22Rv1 (cell line): ENCODE measurements around the gene MAP1LC3A.

Experiments used
- CTCF ChIP-seq: fragments of 450-650 bp; IDR thresholded peaks from 2 replicates; pipeline ENCODE4 v1.5.1; 2017; ENCODE audit warnings: mild to moderate bottlenecking
- ZFX ChIP-seq: fragments of 450-650 bp; IDR thresholded peaks from 2 replicates; pipeline ENCODE4 v1.6.1; 2017; ENCODE audit warnings: antibody characterized with exemption, borderline replicate concordance

- TF ChIP-seq CTCF (no peak), ZFX (no peak)
These were observed 11.8 kb upstream of the MAP1LC3A start for GRCh38 chr20:34546751-34547181.
